ENCODE measurements around the gene ADGRB3. TPM values are rescaled to one million over a fixed set of nuclear protein-coding genes. Genes with fewer than 3 reads are reported as not detected.

Gene ADGRB3
- polyA plus RNA-seq, 2 of the 4 experiments (the other 2 are of a cell fraction), result not detected

Small RNA genes within 50 kb of the gene (small RNA-seq; reads per million reads assigned to genes)
- gene AL606923.1, result 0 reads per million in 6 experiments

Data from A549 (cell line).